GM12878 (cell line): ENCODE data around the gene EPX. TPM values are rescaled to one million over a fixed set of nuclear protein-coding genes. Genes with fewer than 3 reads are reported as not detected.

Source experiments
- ATAC-seq: fragments of 200-7000 bp; cut with Tn5 transposase; 3 replicates; pipeline ENCODE4 v1.9.1; 2020; ENCODE audit warnings: mild to moderate bottlenecking, moderate library complexity
- BruUV-seq: library from RNA; stranded (reverse); fragments of 400-500 nt; replicated peaks from 2 replicates; lab custom pipeline; 2021; lab: Mats Ljungman, UMichigan
- CTCF ChIA-PET: fragments of 300-600 bp; sonication (Branson Sonifier 250); formaldehyde crosslinking; extraction: SDS; loops from one replicate; lab custom pipeline; 2021; ENCODE audit warnings: inconsistent platforms; lab: Yijun Ruan, JAX
- POLR2A ChIA-PET: fragments of 350-600 bp; formaldehyde crosslinking; extraction: SDS; loops from one replicate; lab custom pipeline; 2021; ENCODE audit warnings: inconsistent platforms; lab: Charles Lee
- RAD21 ChIA-PET: fragments of 300-600 bp; sonication (Branson Sonifier 250); formaldehyde crosslinking; loops from one replicate; lab custom pipeline; 2023; ENCODE audit warnings: antibody characterized with exemption; ENCODE audit not compliant: unreplicated experiment; lab: Charles Lee
- SMC1A ChIA-PET: fragments of 300-600 bp; sonication (Branson Sonifier 250); formaldehyde crosslinking; loops from one replicate; lab custom pipeline; 2023; ENCODE audit not compliant: unreplicated experiment, uncharacterized antibody; lab: Charles Lee
- DNase-seq: peaks from one replicate; pipeline ENCODE4 v3.0.0-alpha.2; 2011; ENCODE audit warnings: low read depth, low spot score
- FAIRE-seq: peaks from 3 replicates; lab custom pipeline; 2011; peaks lifted over from hg19 to GRCh38; lab: Jason Lieb, UNC
- H2AFZ ChIP-seq: 2 replicates; pipeline ENCODE4 v1.6.0; 2011; ENCODE audit warnings: low read depth, low read length, control low read depth; ENCODE audit not compliant: control insufficient read depth
- H3K27ac ChIP-seq: 2 replicates; pipeline ENCODE4 v1.5.1; 2011; ENCODE audit warnings: control low read depth; ENCODE audit not compliant: control insufficient read depth, insufficient read depth
- H3K27me3 ChIP-seq, 2 experiments: replicated peaks in 1 of 2; 2 replicates each; pipeline versions ENCODE4 v1.6.0 to v1.6.1; 2011; ENCODE audit warnings: low read length in 1 of 2; ENCODE audit not compliant: control insufficient read depth in 2 of 2, insufficient read depth in 2 of 2
- H3K36me3 ChIP-seq, 2 experiments: 2 replicates each; pipeline ENCODE4 v1.5.1; 2011; ENCODE audit warnings: low read length in 1 of 2; ENCODE audit not compliant: control insufficient read depth in 2 of 2, insufficient read depth in 2 of 2
- H3K4me1 ChIP-seq: 2 replicates; pipeline ENCODE4 v1.6.1; 2011; ENCODE audit warnings: mild to moderate bottlenecking, low read length, moderate library complexity, mixed read lengths; ENCODE audit not compliant: control insufficient read depth, insufficient read depth
- H3K4me2 ChIP-seq: 2 replicates; pipeline ENCODE4 v1.6.0; 2011; ENCODE audit warnings: control low read depth; ENCODE audit not compliant: control insufficient read depth, insufficient read depth
- H3K4me3 ChIP-seq: fragments of 200-600 bp; sonication (generic); 2 replicates; pipeline ENCODE4 v1.5.1; 2016
- H3K79me2 ChIP-seq: 2 replicates; pipeline ENCODE4 v1.6.0; 2011; ENCODE audit warnings: low read length; ENCODE audit not compliant: control insufficient read depth, insufficient read depth
- H3K9ac ChIP-seq: 2 replicates; pipeline ENCODE4 v1.8.0; 2011; ENCODE audit warnings: low read length, control low read depth, mixed read lengths; ENCODE audit not compliant: control insufficient read depth, insufficient read depth
- H3K9me3 ChIP-seq: replicated peaks from 3 replicates; pipeline ENCODE4 v1.5.1; 2011; ENCODE audit warnings: mild to moderate bottlenecking, low read length; ENCODE audit not compliant: control insufficient read depth, insufficient read depth
- H4K20me1 ChIP-seq: 2 replicates; pipeline ENCODE4 v1.6.0; 2011; ENCODE audit not compliant: control insufficient read depth, insufficient read depth
- CBX5 ChIP-seq: sonication (generic); IDR thresholded peaks from 2 replicates; pipeline ENCODE4 v1.6.1; 2016; ENCODE audit warnings: low read depth, moderate library complexity, mild to moderate bottlenecking, inconsistent platforms
- FOXK2 ChIP-seq: fragments of 450-650 bp; IDR thresholded peaks from 2 replicates; pipeline ENCODE4 v1.6.1; 2017; ENCODE audit warnings: mild to moderate bottlenecking, moderate library complexity
- GABPA ChIP-seq: IDR thresholded peaks from 2 replicates; pipeline ENCODE4 v1.6.1; 2014; ENCODE audit warnings: antibody characterized with exemption, low read depth, mild to moderate bottlenecking, inconsistent platforms
- IKZF2 ChIP-seq, 2 experiments: fragments of 450-650 bp; IDR thresholded peaks; 2 replicates each; pipeline ENCODE4 v1.6.1; 2017; ENCODE audit warnings: mild to moderate bottlenecking in 2 of 2, moderate library complexity in 2 of 2
- KAT2A ChIP-seq: conservative IDR thresholded peaks from 2 replicates; pipeline ENCODE4 v1.6.1; 2011; ENCODE audit warnings: low read depth, low read length; ENCODE audit not compliant: control insufficient read depth
- NRF1 ChIP-seq: conservative IDR thresholded peaks from 2 replicates; pipeline ENCODE4 v1.6.1; 2011; ENCODE audit warnings: mild to moderate bottlenecking, low read depth, low read length, improper control_type of control experiment
- PAX8 ChIP-seq: fragments of 450-650 bp; IDR thresholded peaks from 2 replicates; pipeline ENCODE4 v1.6.1; 2017; ENCODE audit warnings: mild to moderate bottlenecking, moderate library complexity
- TBL1XR1 ChIP-seq: IDR thresholded peaks from 2 replicates; pipeline ENCODE4 v1.6.1; 2012; ENCODE audit warnings: low read depth, low read length, improper control_type of control experiment
- WRNIP1 ChIP-seq: IDR thresholded peaks from 2 replicates; pipeline ENCODE4 v1.6.1; 2011; ENCODE audit warnings: low read depth, low read length, improper control_type of control experiment, borderline replicate concordance
- YY1 ChIP-seq: IDR thresholded peaks from 2 replicates; pipeline ENCODE4 v1.6.1; 2011; ENCODE audit warnings: low read depth, mild to moderate bottlenecking, low read length
- ZNF217 ChIP-seq: fragments of 450-650 bp; IDR thresholded peaks from 2 replicates; pipeline ENCODE4 v1.6.1; 2017; ENCODE audit warnings: antibody characterized with exemption, mild to moderate bottlenecking
- WGBS: methylation state at CpG from one replicate; pipeline ENCODE4 v1.1.6; 2016; ENCODE audit warnings: low lambda C conversion rate; ENCODE audit not compliant: insufficient replicate concordance, insufficient coverage; ENCODE audit errors: missing lambda C conversion rate; 5-methylcytosine and 5-hydroxymethylcytosine counted together
- in situ Hi-C: fragments of 300-500 bp; cut with MboI; formaldehyde crosslinking; loops from 9 replicates; pipeline ENCODE4 v1.14.3; 2018; ENCODE audit warnings: mixed read lengths
- intact Hi-C: fragments of 100-400 bp; cut with micrococcal nuclease; formaldehyde crosslinking; loops from one replicate; pipeline ENCODE4 v1.14.2; 2022; ENCODE audit not compliant: unreplicated experiment
- polyA plus RNA-seq, 11 experiments: library from polyadenylated mRNA; depleted of rRNA in 4 of 11; unstranded in 6 of 11; stranded (reverse) in 5 of 11; fragments of >200 nt; fragmentation: Nextera tagmentation in 4 of 11; fragmentation: Illumina TruSeq in 1 of 11; extraction: Ambion mirVana in 4 of 11; extraction: Trizol in 1 of 11; gene quantifications; 1 replicate in 1 of 11; 2 replicates in 10 of 11; pipeline versions ENCODE4 v1.2.1 to v1.2.3, GENCODE V29; 2011 to 2016; ENCODE audit warnings: inconsistent platforms in 2 of 11, missing spikeins in 2 of 11, low read depth in 1 of 11
- total RNA-seq, 4 experiments: library from RNA; depleted of rRNA in 3 of 4; stranded (reverse); fragments of >200 nt in 3 of 4; fragmentation: Illumina TruSeq in 1 of 4; extraction: Trizol in 1 of 4; gene quantifications; 2 replicates each; pipeline versions ENCODE4 v1.2.1 to v1.2.3, GENCODE V29; 2013 to 2021
- TF ChIP-seq, protein P1 (sequence below): fragments of 450-650 bp; IDR thresholded peaks from 2 replicates; pipeline ENCODE4 v1.6.1; 2017; ENCODE audit warnings: mild to moderate bottlenecking, moderate library complexity
- TF ChIP-seq, protein P2 (sequence below): fragments of 450-650 bp; IDR thresholded peaks from 2 replicates; pipeline ENCODE4 v1.6.1; 2016; ENCODE audit warnings: mild to moderate bottlenecking

EPX gene
- total and polyA plus RNA-seq, 10 of the 15 experiments (the other 5 are each of a cell fraction or from before 2014, with no cell fraction given), result 0.03 TPM; not detected in 9

- no peak for DNase-seq
- SMC1A ChIA-PET, result interaction anchor here (1.4 to 4.2 kb wide), 2 partner anchors 9 to 205 kb away, joined by 3 to 26 read pairs; partner anchors contain the start of gene MKS1
Measured at GRCh38 chr17:58228679-58229078, 36.2 kb downstream of the EPX start.

DNA sequence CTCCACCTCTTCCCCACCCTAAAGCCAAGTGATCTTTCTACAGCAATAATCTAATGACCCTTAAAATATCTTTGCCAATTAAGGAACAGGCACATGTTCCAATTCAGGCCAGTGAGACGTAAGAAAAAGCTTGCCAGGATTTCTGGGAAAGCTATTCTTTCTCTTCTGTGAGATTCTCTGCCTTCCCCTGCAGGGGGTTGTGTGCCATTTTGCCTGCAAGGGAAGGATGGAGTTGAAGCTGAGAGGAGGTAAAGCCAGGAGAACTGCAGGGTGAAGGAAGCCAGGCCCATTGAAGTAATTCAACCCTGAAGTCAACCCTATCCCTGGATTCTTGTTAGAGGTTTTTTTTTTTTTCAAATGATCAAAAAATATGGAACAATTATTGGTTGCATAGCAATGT, 36.9 kb downstream of the EPX start:
- Histone ChIP-seq H3K4me2 (no peak overlapping the region), H3K36me3 (no peaks in the 10 kb centered on the region), H2AFZ (no peak overlapping the region), H3K9ac (no peak overlapping the region), H3K4me3 (no peak overlapping the region), H3K27me3 (no peaks in the 10 kb centered on the region), H3K4me1 (peaks cover 21% of the 10 kb centered on the region), H3K79me2 (no peaks in the 10 kb centered on the region), H3K9me3 (no peaks in the 10 kb centered on the region; the same call in 2 of the 3 replicates), H3K27ac (no peak overlapping the region), H4K20me1 (no peaks in the 10 kb centered on the region)
- BruUV-seq, result no TSS peak
- ATAC-seq (no peak), FAIRE-seq (no peak), DNase-seq (no peak)
- in situ Hi-C loops, result no loop called here
- ChIA-PET SMC1A (interaction anchor here (0.6 to 4.2 kb wide), 3 partner anchors 9 to 31 kb away, joined by 3 to 26 read pairs (median 4); partner anchors contain the start of gene MKS1), CTCF (interaction anchor here (0.8 to 7.0 kb wide), 3 partner anchors 10 to 28 kb away, joined by 3 to 78 read pairs (median 65); partner anchors contain the start of gene MKS1), RAD21 (interaction anchor here (0.9 kb wide), 1 partner anchor 9 kb away, joined by 3 read pairs; the partner anchor contains the start of gene LPO), POLR2A (interaction anchor here (0.6 to 4.0 kb wide), 2 partner anchors 9 to 111 kb away, joined by 4 to 25 read pairs; partner anchors contain the start of gene MKS1)
- WGBS, result 0% methylated on average over 1 of the region's 1 CpG
- intact Hi-C loops, result no loop called here
- TF ChIP-seq KAT2A (no peak), PAX8 (no peak), YY1 (no peak), ZNF217 (no peak), WRNIP1 (no peak), NRF1 (no peak), IKZF2 (IDR thresholded peaks at IDR 0.05) (no peak)
- TF ChIP-seq, protein P1, sequence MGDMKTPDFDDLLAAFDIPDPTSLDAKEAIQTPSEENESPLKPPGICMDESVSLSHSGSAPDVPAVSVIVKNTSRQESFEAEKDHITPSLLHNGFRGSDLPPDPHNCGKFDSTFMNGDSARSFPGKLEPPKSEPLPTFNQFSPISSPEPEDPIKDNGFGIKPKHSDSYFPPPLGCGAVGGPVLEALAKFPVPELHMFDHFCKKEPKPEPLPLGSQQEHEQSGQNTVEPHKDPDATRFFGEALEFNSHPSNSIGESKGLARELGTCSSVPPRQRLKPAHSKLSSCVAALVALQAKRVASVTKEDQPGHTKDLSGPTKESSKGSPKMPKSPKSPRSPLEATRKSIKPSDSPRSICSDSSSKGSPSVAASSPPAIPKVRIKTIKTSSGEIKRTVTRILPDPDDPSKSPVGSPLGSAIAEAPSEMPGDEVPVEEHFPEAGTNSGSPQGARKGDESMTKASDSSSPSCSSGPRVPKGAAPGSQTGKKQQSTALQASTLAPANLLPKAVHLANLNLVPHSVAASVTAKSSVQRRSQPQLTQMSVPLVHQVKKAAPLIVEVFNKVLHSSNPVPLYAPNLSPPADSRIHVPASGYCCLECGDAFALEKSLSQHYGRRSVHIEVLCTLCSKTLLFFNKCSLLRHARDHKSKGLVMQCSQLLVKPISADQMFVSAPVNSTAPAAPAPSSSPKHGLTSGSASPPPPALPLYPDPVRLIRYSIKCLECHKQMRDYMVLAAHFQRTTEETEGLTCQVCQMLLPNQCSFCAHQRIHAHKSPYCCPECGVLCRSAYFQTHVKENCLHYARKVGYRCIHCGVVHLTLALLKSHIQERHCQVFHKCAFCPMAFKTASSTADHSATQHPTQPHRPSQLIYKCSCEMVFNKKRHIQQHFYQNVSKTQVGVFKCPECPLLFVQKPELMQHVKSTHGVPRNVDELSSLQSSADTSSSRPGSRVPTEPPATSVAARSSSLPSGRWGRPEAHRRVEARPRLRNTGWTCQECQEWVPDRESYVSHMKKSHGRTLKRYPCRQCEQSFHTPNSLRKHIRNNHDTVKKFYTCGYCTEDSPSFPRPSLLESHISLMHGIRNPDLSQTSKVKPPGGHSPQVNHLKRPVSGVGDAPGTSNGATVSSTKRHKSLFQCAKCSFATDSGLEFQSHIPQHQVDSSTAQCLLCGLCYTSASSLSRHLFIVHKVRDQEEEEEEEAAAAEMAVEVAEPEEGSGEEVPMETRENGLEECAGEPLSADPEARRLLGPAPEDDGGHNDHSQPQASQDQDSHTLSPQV, result no peak
- TF ChIP-seq, protein P2, sequence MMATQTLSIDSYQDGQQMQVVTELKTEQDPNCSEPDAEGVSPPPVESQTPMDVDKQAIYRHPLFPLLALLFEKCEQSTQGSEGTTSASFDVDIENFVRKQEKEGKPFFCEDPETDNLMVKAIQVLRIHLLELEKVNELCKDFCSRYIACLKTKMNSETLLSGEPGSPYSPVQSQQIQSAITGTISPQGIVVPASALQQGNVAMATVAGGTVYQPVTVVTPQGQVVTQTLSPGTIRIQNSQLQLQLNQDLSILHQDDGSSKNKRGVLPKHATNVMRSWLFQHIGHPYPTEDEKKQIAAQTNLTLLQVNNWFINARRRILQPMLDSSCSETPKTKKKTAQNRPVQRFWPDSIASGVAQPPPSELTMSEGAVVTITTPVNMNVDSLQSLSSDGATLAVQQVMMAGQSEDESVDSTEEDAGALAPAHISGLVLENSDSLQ, result no peak

More at GRCh38 chr17:58228679-58229078, 36.2 kb downstream of the EPX start:
- Histone ChIP-seq H3K79me2 (no peaks in the 10 kb centered on the region), H3K36me3 (no peaks in the 10 kb centered on the region), H3K27ac (no peak overlapping the region), H3K9ac (no peak overlapping the region), H3K27me3 (no peaks in the 10 kb centered on the region), H3K4me2 (no peak overlapping the region), H3K4me3 (no peak overlapping the region), H3K9me3 (no peaks in the 10 kb centered on the region; the same call in 2 of the 3 replicates), H3K4me1 (peaks cover 20% of the 10 kb centered on the region), H4K20me1 (no peaks in the 10 kb centered on the region), H2AFZ (no peak overlapping the region)
- ChIA-PET CTCF (interaction anchor here (0.8 to 7.0 kb wide), 5 partner anchors 8 to 29 kb away, joined by 3 to 78 read pairs (median 12); partner anchors contain the start of genes LPO and MKS1), POLR2A (interaction anchor here (4.0 kb wide), 1 partner anchor 9 kb away, joined by 25 read pairs; the partner anchor contains the start of gene MKS1), RAD21 (interaction anchor here (1.0 kb wide), 1 partner anchor 28 kb away, joined by 4 read pairs; no protein-coding TSS in a partner anchor)
- 27% methylated on average over 3 of the region's 3 CpGs for WGBS
- no peak for ATAC-seq
- intact Hi-C loops (no loop called here), in situ Hi-C loops (no loop called here)
- TF ChIP-seq TBL1XR1, result no peak
- no peak for TF ChIP-seq GABPA
- no peak for TF ChIP-seq CBX5
- no peak for TF ChIP-seq FOXK2
- no TSS peak for BruUV-seq
- no peak for FAIRE-seq
